OCI-LY7 (cell line): ENCODE measurements around the gene ANKRD17. TPM values are rescaled to one million over a fixed set of nuclear protein-coding genes. Genes with fewer than 3 reads are reported as not detected.
"Not testable (repeated sequence)": the region's sequence is repeated elsewhere in the genome, so short reads cannot be mapped to it uniquely, and the experiment has no call there.

Source experiments
- BruUV-seq: library from RNA; stranded (reverse); fragments of 400-500 nt; replicated peaks from 2 replicates; lab custom pipeline; 2021; lab: Mats Ljungman, UMichigan
- CTCF ChIA-PET: fragments of 300-600 bp; sonication (Branson Sonifier 250); formaldehyde crosslinking; loops from one replicate; lab custom pipeline; 2022; ENCODE audit warnings: antibody characterized with exemption; ENCODE audit not compliant: unreplicated experiment; lab: Charles Lee
- POLR2A ChIA-PET: fragments of 300-600 bp; sonication (Branson Sonifier 250); formaldehyde crosslinking; loops from one replicate; lab custom pipeline; 2022; ENCODE audit warnings: antibody characterized with exemption; lab: Charles Lee
- DNase-seq: peaks from one replicate; pipeline ENCODE4 v3.0.0-alpha.2; 2015; ENCODE audit warnings: low spot score
- H2AFZ ChIP-seq: fragments of 200-600 bp; sonication (generic), shearing (Covaris generic); 2 replicates; pipeline ENCODE4 v1.6.1; 2014; ENCODE audit warnings: mild to moderate bottlenecking, antibody characterized with exemption, low read length, moderate library complexity
- H3K27ac ChIP-seq: fragments of 200-600 bp; sonication (generic); 2 replicates; pipeline ENCODE4 v1.5.1; 2014; ENCODE audit warnings: mixed run types, low read depth, mild to moderate bottlenecking, moderate library complexity, low read length, inconsistent platforms; ENCODE audit not compliant: poor library complexity, severe bottlenecking
- H3K36me3 ChIP-seq: fragments of 200-600 bp; sonication (generic); 2 replicates; pipeline ENCODE4 v1.6.1; 2014; ENCODE audit warnings: mild to moderate bottlenecking, antibody characterized with exemption, low read length, moderate library complexity, mixed read lengths; ENCODE audit not compliant: insufficient read depth
- H3K4me1 ChIP-seq: fragments of 200-600 bp; sonication (generic); 2 replicates; pipeline ENCODE4 v1.5.1; 2014; ENCODE audit warnings: mild to moderate bottlenecking, low read length; ENCODE audit not compliant: insufficient read depth, poor library complexity, severe bottlenecking
- H3K4me2 ChIP-seq: fragments of 200-600 bp; sonication (generic); 2 replicates; pipeline ENCODE4 v1.6.1; 2014; ENCODE audit warnings: mild to moderate bottlenecking, low read length
- H3K4me3 ChIP-seq: fragments of 200-600 bp; sonication (generic); 2 replicates; pipeline ENCODE4 v1.5.1; 2014; ENCODE audit warnings: mild to moderate bottlenecking, low read depth, low read length; ENCODE audit not compliant: poor library complexity, severe bottlenecking
- H3K79me2 ChIP-seq: fragments of 200-600 bp; sonication (generic); 2 replicates; pipeline ENCODE4 v1.6.1; 2016; ENCODE audit warnings: low read depth, mild to moderate bottlenecking, low read length, moderate library complexity, mixed read lengths; ENCODE audit not compliant: insufficient read depth
- H3K9me2 ChIP-seq: fragments of 200-600 bp; sonication (generic); 2 replicates; pipeline ENCODE4 v1.6.1; 2016; ENCODE audit warnings: mild to moderate bottlenecking, low read length, mixed read lengths; ENCODE audit not compliant: insufficient read depth
- H3K9me3 ChIP-seq: fragments of 200-600 bp; sonication (generic); 2 replicates; pipeline ENCODE4 v1.6.1; 2014; ENCODE audit warnings: mild to moderate bottlenecking, mixed run types, low read length, mixed read lengths
- H4K20me1 ChIP-seq: fragments of 200-600 bp; sonication (generic); 2 replicates; pipeline ENCODE4 v1.6.1; 2014; ENCODE audit warnings: mild to moderate bottlenecking, antibody characterized with exemption, low read length, moderate library complexity, mixed read lengths; ENCODE audit not compliant: insufficient read depth
- EZH2phosphoT487 ChIP-seq: fragments of 200-600 bp; sonication (generic); IDR thresholded peaks from 2 replicates; pipeline ENCODE4 v1.6.1; 2018; ENCODE audit warnings: low read depth, borderline replicate concordance, mild to moderate bottlenecking, mixed run types, antibody characterized with exemption, low read length, moderate library complexity, mixed read lengths
- intact Hi-C: fragments of 100-400 bp; cut with micrococcal nuclease; formaldehyde crosslinking; loops from one replicate; pipeline ENCODE4 v1.10.0; 2022; ENCODE audit not compliant: unreplicated experiment
- total RNA-seq, 2 experiments: library from RNA; depleted of rRNA in 1 of 2; stranded (reverse); fragments of >200 nt in 1 of 2; shearing (Covaris generic) in 1 of 2; gene quantifications; 2 replicates each; pipeline ENCODE4 v1.2.3, GENCODE V29; 2014 to 2022
- TF ChIP-seq, protein P1 (sequence below): fragments of 200-600 bp; sonication (generic); conservative IDR thresholded peaks from 2 replicates; pipeline ENCODE4 v1.5.1; 2014; ENCODE audit warnings: mild to moderate bottlenecking, antibody characterized with exemption, low read length, moderate library complexity, mixed read lengths

ANKRD17 gene
- total RNA-seq, 2 experiments from 2014 or later = 39.4 to 77.4 TPM

- no peak overlapping the region for H2AFZ ChIP-seq
- peaks cover 85% of the 10 kb centered on the region for H3K36me3 ChIP-seq
- no peak overlapping the region for H3K27ac ChIP-seq
- H4K20me1 ChIP-seq = no peaks in the 10 kb centered on the region
- no TSS peak for BruUV-seq
- no peak for DNase-seq
- intact Hi-C loops = no loop called here
- no peaks in the 10 kb centered on the region for H3K9me3 ChIP-seq
- no peak overlapping the region for H3K4me2 ChIP-seq
- peaks cover 10% of the 10 kb centered on the region for H3K4me1 ChIP-seq
- no peak overlapping the region for H3K4me3 ChIP-seq
- H3K79me2 ChIP-seq = peaks cover 100% of the 10 kb centered on the region
- H3K9me2 ChIP-seq = no peaks in the 10 kb centered on the region
- POLR2A ChIA-PET = interaction anchor here (1.3 to 1.8 kb wide), 3 partner anchors 10 to 13 kb away, joined by 4 to 8 read pairs (median 5); no protein-coding TSS in a partner anchor
- CTCF ChIA-PET = no interaction called here
- TF ChIP-seq, protein P1, sequence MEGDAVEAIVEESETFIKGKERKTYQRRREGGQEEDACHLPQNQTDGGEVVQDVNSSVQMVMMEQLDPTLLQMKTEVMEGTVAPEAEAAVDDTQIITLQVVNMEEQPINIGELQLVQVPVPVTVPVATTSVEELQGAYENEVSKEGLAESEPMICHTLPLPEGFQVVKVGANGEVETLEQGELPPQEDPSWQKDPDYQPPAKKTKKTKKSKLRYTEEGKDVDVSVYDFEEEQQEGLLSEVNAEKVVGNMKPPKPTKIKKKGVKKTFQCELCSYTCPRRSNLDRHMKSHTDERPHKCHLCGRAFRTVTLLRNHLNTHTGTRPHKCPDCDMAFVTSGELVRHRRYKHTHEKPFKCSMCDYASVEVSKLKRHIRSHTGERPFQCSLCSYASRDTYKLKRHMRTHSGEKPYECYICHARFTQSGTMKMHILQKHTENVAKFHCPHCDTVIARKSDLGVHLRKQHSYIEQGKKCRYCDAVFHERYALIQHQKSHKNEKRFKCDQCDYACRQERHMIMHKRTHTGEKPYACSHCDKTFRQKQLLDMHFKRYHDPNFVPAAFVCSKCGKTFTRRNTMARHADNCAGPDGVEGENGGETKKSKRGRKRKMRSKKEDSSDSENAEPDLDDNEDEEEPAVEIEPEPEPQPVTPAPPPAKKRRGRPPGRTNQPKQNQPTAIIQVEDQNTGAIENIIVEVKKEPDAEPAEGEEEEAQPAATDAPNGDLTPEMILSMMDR = no peak
- TF ChIP-seq EZH2phosphoT487 = no peak
Measured at GRCh38 chr4:73206236-73206635, 52.4 kb downstream of the ANKRD17 start.

DNA sequence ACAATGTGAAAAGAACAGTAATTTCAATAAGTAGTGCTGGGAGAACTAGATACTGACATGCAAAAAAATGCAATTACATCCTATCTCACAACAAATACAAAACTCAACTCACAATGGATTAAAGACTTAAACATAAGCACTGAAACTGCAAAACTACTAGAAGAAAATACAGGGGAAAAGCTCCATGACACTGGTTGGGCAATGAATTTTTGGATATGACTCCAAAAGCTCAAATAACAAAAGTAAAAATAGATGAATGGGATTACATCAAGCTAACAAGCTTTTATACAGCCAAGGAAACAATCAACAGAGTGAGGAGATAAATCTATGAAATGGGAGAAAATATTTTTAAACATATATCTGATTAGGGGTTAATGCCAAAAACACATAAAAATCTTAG is 53.1 kb downstream of the ANKRD17 start:
- POLR2A ChIA-PET = interaction anchor here (1.2 to 1.8 kb wide), 4 partner anchors 9 to 103 kb away, joined by 3 to 8 read pairs (median 4); no protein-coding TSS in a partner anchor
- peaks cover 100% of the 10 kb centered on the region for H3K79me2 ChIP-seq
- H3K4me2 ChIP-seq = no peak overlapping the region
- CTCF ChIA-PET = no interaction called here
- H3K4me1 ChIP-seq = peaks cover 10% of the 10 kb centered on the region
- no peak overlapping the region for H3K4me3 ChIP-seq
- intact Hi-C loops = no loop called here
- H4K20me1 ChIP-seq = no peaks in the 10 kb centered on the region
- no peak for DNase-seq
- no peaks in the 10 kb centered on the region for H3K9me2 ChIP-seq
- TF ChIP-seq, protein P1 = no peak
- TF ChIP-seq EZH2phosphoT487 = no peak
- H2AFZ ChIP-seq = no peak overlapping the region
- no TSS peak for BruUV-seq
- peaks cover 78% of the 10 kb centered on the region for H3K36me3 ChIP-seq
- no peaks in the 10 kb centered on the region for H3K9me3 ChIP-seq
- H3K27ac ChIP-seq = no peak overlapping the region

DNA sequence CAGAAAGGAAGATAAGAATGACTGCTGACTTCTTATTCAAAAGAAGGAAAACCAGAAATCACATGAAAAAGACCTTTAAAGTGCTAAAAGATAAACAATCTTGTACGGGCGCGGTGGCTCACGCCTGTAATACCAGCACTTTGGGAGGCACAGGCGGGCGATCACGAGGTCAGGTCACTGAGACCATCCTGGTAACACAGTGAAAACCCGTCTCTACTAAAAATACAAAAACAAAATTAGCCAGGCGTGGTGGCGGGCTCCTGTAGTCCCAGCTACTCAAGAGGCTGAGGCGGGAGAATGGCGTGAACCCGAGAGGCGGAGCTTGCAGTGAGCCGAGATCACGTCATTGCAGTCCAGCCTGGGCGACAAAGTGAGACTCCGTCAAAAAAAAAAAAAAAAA is 54.6 kb downstream of the ANKRD17 start:
- H3K9me3 ChIP-seq, DNase-seq, H3K4me3 ChIP-seq, CTCF ChIA-PET, H4K20me1 ChIP-seq, H3K9me2 ChIP-seq, H3K27ac ChIP-seq, intact Hi-C loops, POLR2A ChIA-PET, H3K4me2 ChIP-seq, BruUV-seq, H2AFZ ChIP-seq: not testable (repeated sequence)
- peaks cover 100% of the 10 kb centered on the region for H3K79me2 ChIP-seq
- H3K36me3 ChIP-seq = peaks cover 77% of the 10 kb centered on the region
- peaks cover 10% of the 10 kb centered on the region for H3K4me1 ChIP-seq
